ENCODE data around the gene FBF1.
A peak's percentile ranks its signal among the peaks of the same experiment; 100 is the strongest.
"Not testable (repeated sequence)": the region's sequence is repeated elsewhere in the genome, so short reads cannot be mapped to it uniquely, and the experiment has no call there.

FBF1 gene

GRCh38 chr17:75940727-75941441 lies at the start of gene FBF1:
TSS of gene FBF1 (minus strand) at chr17:75941042. CDS start at chr17:75938149, 2,893 bp downstream.
- DNase-seq (ENCODE audit: low read depth): peak; percentile 86

GRCh38 chr17:75987041-75987440 lies 46.2 kb upstream of the FBF1 start:
- no peak for DNase-seq (ENCODE audit: low read depth)

- DNase-seq (ENCODE audit: low read depth): no peak
These were observed 45.1 kb upstream of the FBF1 start for GRCh38 chr17:75985986-75986385.

- DNase-seq (ENCODE audit: low read depth): no peak
These were observed 42.8 kb upstream of the FBF1 start for GRCh38 chr17:75983501-75984181.

- no peak for DNase-seq (ENCODE audit: low read depth)
These were observed 40.3 kb upstream of the FBF1 start for GRCh38 chr17:75981019-75981615.

GRCh38 chr17:75980188-75981018 lies 39.6 kb upstream of the FBF1 start:
- DNase-seq (ENCODE audit: low read depth): no peak

- DNase-seq (ENCODE audit: low read depth): no peak
These were observed 38.9 kb upstream of the FBF1 start for GRCh38 chr17:75979705-75980187.

- DNase-seq (ENCODE audit: low read depth): peak; percentile 95
These were observed 38.3 kb upstream of the FBF1 start, which contains the start of the genes ACOX1 and TEN1 for GRCh38 chr17:75978938-75979704. TSS of gene ACOX1 (minus strand) at chr17:75979166. CDS start at chr17:75979073, 93 bp downstream. TSS of gene TEN1 (plus strand) at chr17:75979240. CDS start at chr17:75986193, 6,953 bp downstream.

- DNase-seq (ENCODE audit: low read depth): no peak
These were observed 35.5 kb upstream of the FBF1 start for GRCh38 chr17:75976175-75976848.

GRCh38 chr17:75975757-75976174 lies 34.9 kb upstream of the FBF1 start:
- no peak for DNase-seq (ENCODE audit: low read depth)

- not testable (repeated sequence) for DNase-seq (ENCODE audit: low read depth)
These were observed 34.3 kb upstream of the FBF1 start for GRCh38 chr17:75975187-75975586.

- DNase-seq (ENCODE audit: low read depth): no peak
These were observed 29.8 kb upstream of the FBF1 start for GRCh38 chr17:75970626-75971025.

GRCh38 chr17:75970011-75970523 lies 29.2 kb upstream of the FBF1 start:
- DNase-seq (ENCODE audit: low read depth): no peak

GRCh38 chr17:75969044-75969443 lies 28.2 kb upstream of the FBF1 start:
- DNase-seq (ENCODE audit: low read depth): not testable (repeated sequence)

- no peak for DNase-seq (ENCODE audit: low read depth)
These were observed 24.6 kb upstream of the FBF1 start for GRCh38 chr17:75965468-75965867.

- no peak for DNase-seq (ENCODE audit: low read depth)
These were observed 19.1 kb upstream of the FBF1 start for GRCh38 chr17:75959839-75960511.

- no peak for DNase-seq (ENCODE audit: low read depth)
These were observed 18.4 kb upstream of the FBF1 start for GRCh38 chr17:75959051-75959838.

- DNase-seq (ENCODE audit: low read depth): no peak
These were observed 10.2 kb upstream of the FBF1 start for GRCh38 chr17:75950855-75951554.
